ENCODE data around the gene TENM4.

TENM4 gene

GRCh38 chr11:78800096-78800690, 640.6 kb downstream of the TENM4 start:
- TF ChIP-seq EZH2phosphoT487 (IDR thresholded peaks at IDR 0.05; ENCODE audit: borderline replicate concordance, low read length) (no peak), CTCF (IDR thresholded peaks at IDR 0.05; ENCODE audit: low read depth, low read length, poor library complexity, severe bottlenecking) (no peak)
- Histone ChIP-seq H3F3A (ENCODE audit: control insufficient read depth, insufficient read depth) (no peaks in the 10 kb centered on the region), H4K20me1 (ENCODE audit: control insufficient read depth, insufficient read depth, low read depth, low read length) (no peaks in the 10 kb centered on the region), H3K79me2 (ENCODE audit: control insufficient read depth, low read length) (no peaks in the 10 kb centered on the region), H3K9me2 (replicated peaks; ENCODE audit: control insufficient read depth, low read length) (no peaks in the 10 kb centered on the region), H3K4me1 (ENCODE audit: control insufficient read depth, low read length) (no peaks in the 10 kb centered on the region), H3K27ac (ENCODE audit: low read depth, low read length) (no peak overlapping the region), H3K36me3 (ENCODE audit: control insufficient read depth, low read length) (no peaks in the 10 kb centered on the region), H3K4me3 (ENCODE audit: low read length) (no peak overlapping the region), H3K27me3 (ENCODE audit: control insufficient read depth, low read length) (no peaks in the 10 kb centered on the region), H3K9me3 (ENCODE audit: control insufficient read depth, insufficient read depth, low read length) (no peaks in the 10 kb centered on the region), H3K4me2 (ENCODE audit: low read length) (no peak overlapping the region)

- H3K27ac ChIP-seq (ENCODE audit: low read depth, low read length): no peak overlapping the region
- H3K27me3 ChIP-seq (ENCODE audit: control insufficient read depth, low read length): no peaks in the 10 kb centered on the region
- H3K4me3 ChIP-seq (ENCODE audit: low read length): no peak overlapping the region
- H3K36me3 ChIP-seq (ENCODE audit: control insufficient read depth, low read length): no peaks in the 10 kb centered on the region
- no peaks in the 10 kb centered on the region for H3K9me3 ChIP-seq (ENCODE audit: control insufficient read depth, insufficient read depth, low read length)
- no peaks in the 10 kb centered on the region for H3K79me2 ChIP-seq (ENCODE audit: control insufficient read depth, low read length)
- H3F3A ChIP-seq (ENCODE audit: control insufficient read depth, insufficient read depth): no peaks in the 10 kb centered on the region
- no peaks in the 10 kb centered on the region for H3K4me1 ChIP-seq (ENCODE audit: control insufficient read depth, low read length)
- H3K9me2 ChIP-seq (replicated peaks; ENCODE audit: control insufficient read depth, low read length): no peaks in the 10 kb centered on the region
- no peaks in the 10 kb centered on the region for H4K20me1 ChIP-seq (ENCODE audit: control insufficient read depth, insufficient read depth, low read depth, low read length)
- no peak overlapping the region for H3K4me2 ChIP-seq (ENCODE audit: low read length)
- TF ChIP-seq EZH2phosphoT487 (IDR thresholded peaks at IDR 0.05; ENCODE audit: borderline replicate concordance, low read length) (no peak), CTCF (IDR thresholded peaks at IDR 0.05; ENCODE audit: low read depth, low read length, poor library complexity, severe bottlenecking) (peak; percentile 94)
These were observed 642.2 kb downstream of the TENM4 start for GRCh38 chr11:78798663-78799062.

GRCh38 chr11:78797559-78797958, 643.3 kb downstream of the TENM4 start:
- no peaks in the 10 kb centered on the region for H3K4me1 ChIP-seq (ENCODE audit: control insufficient read depth, low read length)
- H3K27me3 ChIP-seq (ENCODE audit: control insufficient read depth, low read length): no peaks in the 10 kb centered on the region
- no peak overlapping the region for H3K27ac ChIP-seq (ENCODE audit: low read depth, low read length)
- no peak overlapping the region for H3K4me2 ChIP-seq (ENCODE audit: low read length)
- no peak overlapping the region for H3K4me3 ChIP-seq (ENCODE audit: low read length)
- no peaks in the 10 kb centered on the region for H3K36me3 ChIP-seq (ENCODE audit: control insufficient read depth, low read length)
- no peak for TF ChIP-seq EZH2phosphoT487 (IDR thresholded peaks at IDR 0.05; ENCODE audit: borderline replicate concordance, low read length)
- TF ChIP-seq CTCF (IDR thresholded peaks at IDR 0.05; ENCODE audit: low read depth, low read length, poor library complexity, severe bottlenecking): no peak
- H3F3A ChIP-seq (ENCODE audit: control insufficient read depth, insufficient read depth): no peaks in the 10 kb centered on the region
- no peaks in the 10 kb centered on the region for H3K9me3 ChIP-seq (ENCODE audit: control insufficient read depth, insufficient read depth, low read length)
- no peaks in the 10 kb centered on the region for H4K20me1 ChIP-seq (ENCODE audit: control insufficient read depth, insufficient read depth, low read depth, low read length)
- no peaks in the 10 kb centered on the region for H3K9me2 ChIP-seq (replicated peaks; ENCODE audit: control insufficient read depth, low read length)
- H3K79me2 ChIP-seq (ENCODE audit: control insufficient read depth, low read length): no peaks in the 10 kb centered on the region

Measured in DOHH2 (cell line).